HUES48 (cell line): ENCODE results near the gene ARHGAP24.

Experiments used
- H3K27ac ChIP-seq: one replicate; pipeline ENCODE4 v1.7.0; 2013; ENCODE audit warnings: low read depth, low read length, inconsistent platforms
- H3K27me3 ChIP-seq: 2 replicates; pipeline ENCODE4 v1.6.1; 2013; ENCODE audit warnings: mild to moderate bottlenecking, low read length; ENCODE audit not compliant: control insufficient read depth, insufficient read depth
- H3K36me3 ChIP-seq: 2 replicates; pipeline ENCODE4 v1.6.1; 2013; ENCODE audit warnings: low read length; ENCODE audit not compliant: control insufficient read depth, insufficient read depth
- H3K4me1 ChIP-seq: 2 replicates; pipeline ENCODE4 v1.6.1; 2013; ENCODE audit warnings: mild to moderate bottlenecking, low read length; ENCODE audit not compliant: control insufficient read depth, insufficient read depth
- H3K4me3 ChIP-seq: 2 replicates; pipeline ENCODE4 v1.5.1; 2013; ENCODE audit warnings: mild to moderate bottlenecking, low read depth, low read length
- H3K9ac ChIP-seq: 2 replicates; pipeline ENCODE4 v1.6.1; 2013; ENCODE audit warnings: mild to moderate bottlenecking, low read depth, low read length, moderate library complexity
- H3K9me3 ChIP-seq: 2 replicates; pipeline ENCODE4 v1.6.1; 2013; ENCODE audit warnings: low read length; ENCODE audit not compliant: control insufficient read depth, insufficient read depth

Gene ARHGAP24

GRCh38 chr4:85520765-85521749 is 46.1 kb downstream of the ARHGAP24 start:
- H3K4me3 ChIP-seq: no peak overlapping the region
- no peaks in the 10 kb centered on the region for H3K9me3 ChIP-seq
- H3K9ac ChIP-seq: no peak overlapping the region
- no peaks in the 10 kb centered on the region for H3K27me3 ChIP-seq
- no peaks in the 10 kb centered on the region for H3K36me3 ChIP-seq
- no peaks in the 10 kb centered on the region for H3K4me1 ChIP-seq
- H3K27ac ChIP-seq: no peak overlapping the region

GRCh38 chr4:85522277-85522676 is 47.3 kb downstream of the ARHGAP24 start:
- H3K9me3 ChIP-seq: no peaks in the 10 kb centered on the region
- H3K4me3 ChIP-seq: no peak overlapping the region
- no peaks in the 10 kb centered on the region for H3K4me1 ChIP-seq
- H3K27ac ChIP-seq: no peak overlapping the region
- no peaks in the 10 kb centered on the region for H3K27me3 ChIP-seq
- no peak overlapping the region for H3K9ac ChIP-seq
- no peaks in the 10 kb centered on the region for H3K36me3 ChIP-seq

- no peak overlapping the region for H3K9ac ChIP-seq
- H3K9me3 ChIP-seq: no peaks in the 10 kb centered on the region
- H3K4me3 ChIP-seq: no peak overlapping the region
- H3K36me3 ChIP-seq: no peaks in the 10 kb centered on the region
- H3K4me1 ChIP-seq: no peaks in the 10 kb centered on the region
- H3K27me3 ChIP-seq: no peaks in the 10 kb centered on the region
- no peak overlapping the region for H3K27ac ChIP-seq
Measured at GRCh38 chr4:85522836-85523235, 47.9 kb downstream of the ARHGAP24 start.

- Histone ChIP-seq H3K9me3 (no peaks in the 10 kb centered on the region), H3K27ac (no peak overlapping the region), H3K27me3 (no peaks in the 10 kb centered on the region), H3K36me3 (no peaks in the 10 kb centered on the region), H3K4me3 (no peak overlapping the region), H3K9ac (no peak overlapping the region), H3K4me1 (no peaks in the 10 kb centered on the region)
Measured at GRCh38 chr4:85527815-85528214, 52.9 kb downstream of the ARHGAP24 start.

DNA sequence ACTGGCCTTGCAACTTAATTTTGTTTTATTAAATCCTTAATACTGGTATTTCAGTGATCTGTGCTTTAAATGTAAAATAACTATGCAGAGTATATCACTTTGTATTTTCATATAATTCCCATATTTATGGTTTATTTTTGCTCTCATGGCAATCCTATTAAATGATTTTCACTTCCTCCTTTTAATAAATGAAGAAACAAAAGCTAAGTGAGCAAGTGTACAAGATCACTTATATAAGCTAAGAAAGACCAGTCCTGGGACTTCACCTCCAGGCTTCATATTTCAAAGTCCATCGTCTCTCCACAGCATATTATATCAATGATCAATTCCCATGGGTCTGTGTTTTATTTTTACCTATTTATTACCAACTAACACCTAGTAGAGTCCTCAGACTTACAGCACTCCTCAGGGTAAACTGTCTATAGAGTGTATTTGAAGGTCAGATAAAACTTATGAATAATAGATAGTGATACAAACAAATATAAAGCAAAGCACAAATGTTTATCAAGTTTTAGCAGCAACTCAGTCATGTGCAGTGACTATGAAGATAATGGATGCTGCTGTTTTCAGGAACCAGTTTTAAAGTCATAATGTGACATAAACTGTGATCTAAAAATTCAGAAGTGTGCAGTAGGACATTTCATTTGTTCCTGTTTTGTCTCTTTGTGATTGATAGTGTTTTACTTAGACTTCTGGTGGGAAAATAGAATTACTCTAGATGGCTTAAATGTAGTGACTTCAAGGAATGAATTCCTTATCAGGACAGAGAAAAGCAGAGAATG is 56.8 kb downstream of the ARHGAP24 start:
- H3K36me3 ChIP-seq: no peaks in the 10 kb centered on the region
- H3K27ac ChIP-seq: no peak overlapping the region
- H3K9ac ChIP-seq: no peak overlapping the region
- H3K4me3 ChIP-seq: no peak overlapping the region
- no peaks in the 10 kb centered on the region for H3K9me3 ChIP-seq
- no peaks in the 10 kb centered on the region for H3K4me1 ChIP-seq
- no peaks in the 10 kb centered on the region for H3K27me3 ChIP-seq

- no peaks in the 10 kb centered on the region for H3K4me1 ChIP-seq
- H3K9me3 ChIP-seq: no peaks in the 10 kb centered on the region
- no peak overlapping the region for H3K9ac ChIP-seq
- no peak overlapping the region for H3K27ac ChIP-seq
- no peaks in the 10 kb centered on the region for H3K36me3 ChIP-seq
- no peak overlapping the region for H3K4me3 ChIP-seq
- H3K27me3 ChIP-seq: no peaks in the 10 kb centered on the region
Measured at GRCh38 chr4:85534120-85534519, 59.2 kb downstream of the ARHGAP24 start.

GRCh38 chr4:85543832-85544231 is 68.9 kb downstream of the ARHGAP24 start:
- H3K4me3 ChIP-seq: no peak overlapping the region
- H3K4me1 ChIP-seq: peaks cover 7% of the 10 kb centered on the region
- no peaks in the 10 kb centered on the region for H3K27me3 ChIP-seq
- H3K9ac ChIP-seq: no peak overlapping the region
- no peaks in the 10 kb centered on the region for H3K9me3 ChIP-seq
- H3K27ac ChIP-seq: no peak overlapping the region
- no peaks in the 10 kb centered on the region for H3K36me3 ChIP-seq

- Histone ChIP-seq H3K36me3 (no peaks in the 10 kb centered on the region), H3K27me3 (no peaks in the 10 kb centered on the region), H3K9me3 (no peaks in the 10 kb centered on the region), H3K27ac (no peak overlapping the region), H3K9ac (no peak overlapping the region), H3K4me1 (peaks cover 7% of the 10 kb centered on the region), H3K4me3 (no peak overlapping the region)
Measured at GRCh38 chr4:85544751-85545150, 69.8 kb downstream of the ARHGAP24 start.

- no peak overlapping the region for H3K9ac ChIP-seq
- no peaks in the 10 kb centered on the region for H3K27me3 ChIP-seq
- H3K4me1 ChIP-seq: peaks cover 7% of the 10 kb centered on the region
- no peak overlapping the region for H3K4me3 ChIP-seq
- no peaks in the 10 kb centered on the region for H3K36me3 ChIP-seq
- no peak overlapping the region for H3K27ac ChIP-seq
- H3K9me3 ChIP-seq: no peaks in the 10 kb centered on the region
Measured at GRCh38 chr4:85548116-85548515, 73.2 kb downstream of the ARHGAP24 start.

DNA sequence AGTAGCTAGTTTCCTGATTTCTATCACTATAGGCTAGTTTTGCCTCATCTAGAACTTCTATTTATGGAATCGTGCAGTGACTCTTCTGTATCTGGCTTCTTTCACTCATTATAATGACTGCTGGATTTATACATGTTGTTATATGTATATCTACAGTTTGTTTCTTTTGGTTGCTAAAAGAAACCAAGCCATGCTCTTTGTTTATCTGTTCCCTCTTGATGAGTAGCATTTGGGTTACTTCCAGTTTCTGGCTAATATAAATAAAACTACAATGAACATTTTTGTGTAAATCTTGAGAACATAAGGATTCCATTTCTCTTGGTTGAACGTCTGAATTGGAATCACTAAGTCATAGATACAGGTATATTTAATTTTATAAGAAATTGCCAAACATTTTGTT is 73.9 kb downstream of the ARHGAP24 start:
- H3K4me3 ChIP-seq: no peak overlapping the region
- H3K9ac ChIP-seq: no peak overlapping the region
- H3K27ac ChIP-seq: no peak overlapping the region
- no peaks in the 10 kb centered on the region for H3K9me3 ChIP-seq
- peaks cover 4% of the 10 kb centered on the region for H3K4me1 ChIP-seq
- no peaks in the 10 kb centered on the region for H3K36me3 ChIP-seq
- no peaks in the 10 kb centered on the region for H3K27me3 ChIP-seq

GRCh38 chr4:85555206-85555605 is 80.3 kb downstream of the ARHGAP24 start:
- no peaks in the 10 kb centered on the region for H3K36me3 ChIP-seq
- H3K27me3 ChIP-seq: no peaks in the 10 kb centered on the region
- no peak overlapping the region for H3K4me3 ChIP-seq
- no peak overlapping the region for H3K9ac ChIP-seq
- no peaks in the 10 kb centered on the region for H3K4me1 ChIP-seq
- H3K27ac ChIP-seq: no peak overlapping the region
- H3K9me3 ChIP-seq: no peaks in the 10 kb centered on the region
